ENCODE results near the gene ANO6. TPM values are rescaled to one million over a fixed set of nuclear protein-coding genes. Genes with fewer than 3 reads are reported as not detected.

ANO6 gene
- total and polyA plus RNA-seq, 4 donors, result 18.6 to 52.3 (median 29.1) TPM

- 95% methylated on average over 2 of the region's 2 CpGs for WGBS
These were observed 6.1 kb upstream of the ANO6 start for GRCh38 chr12:45209784-45210183.

More at GRCh38 chr12:45209784-45210183, 6.1 kb upstream of the ANO6 start:
- no peak for DNase-seq (ENCODE audit: low spot score)
- Histone ChIP-seq H3K9ac (ENCODE audit: low read depth in 1 of 2, low read length in 2 of 2) (no peak overlapping the region), H3K27ac (ENCODE audit: low read depth in 1 of 2, low read length in 2 of 2) (no peak overlapping the region), H3K4me3 (ENCODE audit: low read depth in 1 of 3, low read length in 3 of 3) (no peak overlapping the region), H3K4me1 (ENCODE audit: control insufficient read depth in 4 of 4, insufficient read depth in 4 of 4, low read length in 3 of 4) (peaks cover 5 to 19% (median 10%) of the 10 kb centered on the region in 4 donors), H3K36me3 (ENCODE audit: control insufficient read depth in 4 of 4, insufficient read depth in 3 of 4, low read depth in 1 of 4, low read length in 3 of 4) (no peaks in the 10 kb centered on the region), H3K27me3 (ENCODE audit: control insufficient read depth in 4 of 4, insufficient read depth in 4 of 4, low read length in 3 of 4) (no peaks in the 10 kb centered on the region), H3K9me3 (ENCODE audit: control insufficient read depth in 4 of 4, low read length in 3 of 4) (no peaks in the 10 kb centered on the region)
- TF ChIP-seq HNF4A (conservative IDR thresholded peaks at IDR 0.05) (no peak), MAX (IDR thresholded peaks at IDR 0.05) (no peak), HNF4G (IDR thresholded peaks at IDR 0.05) (no peak), REST (IDR thresholded peaks at IDR 0.05) (no peak), NR2F2 (IDR thresholded peaks at IDR 0.05) (no peak), FOXA2 (IDR thresholded peaks at IDR 0.05) (no peak), RAD21 (IDR thresholded peaks at IDR 0.05) (no peak), ZBTB33 (IDR thresholded peaks at IDR 0.05) (no peak), EGR1 (IDR thresholded peaks at IDR 0.05; ENCODE audit: low read depth in 2 of 2) (no peak), JUND (IDR thresholded peaks at IDR 0.05) (no peak), FOXA1 (IDR thresholded peaks at IDR 0.05) (no peak), TAF1 (conservative IDR thresholded peaks at IDR 0.05) (no peak), SP1 (IDR thresholded peaks at IDR 0.05) (no peak), RXRA (IDR thresholded peaks at IDR 0.05) (no peak), ATF3 (IDR thresholded peaks at IDR 0.05) (no peak), YY1 (IDR thresholded peaks at IDR 0.05) (no peak), CTCF (IDR thresholded peaks at IDR 0.05; ENCODE audit: low read depth, low read length, missing input control) (no peak), GABPA (IDR thresholded peaks at IDR 0.05 in 1 of 2, conservative IDR thresholded peaks at IDR 0.05 in 1 of 2) (no peak)

All from liver (tissue), 9 donors.